GM23338 (cell line): Measurements from ENCODE around the gene PPAN. TPM values are rescaled to one million over a fixed set of nuclear protein-coding genes. Genes with fewer than 3 reads are reported as not detected.

ENCODE experiments used
- ATAC-seq: fragments of 200-7000 bp; cut with Tn5 transposase; 3 replicates; pipeline ENCODE4 v1.9.1; 2020
- DNase-seq: peaks from one replicate; pipeline ENCODE4 v3.0.0-alpha.2; 2015; ENCODE audit warnings: low spot score
- H2AFZ ChIP-seq: fragments of 200-600 bp; sonication (generic); 2 replicates; pipeline ENCODE4 v1.8.0; 2016; ENCODE audit warnings: antibody characterized with exemption, mild to moderate bottlenecking, moderate library complexity
- H3F3A ChIP-seq: fragments of 200-600 bp; sonication (generic); replicated peaks from 2 replicates; pipeline ENCODE4 v1.8.0; 2017; ENCODE audit warnings: antibody characterized with exemption, mixed run types, low read depth
- H3K27ac ChIP-seq: fragments of 200-600 bp; sonication (generic); 2 replicates; pipeline ENCODE4 v1.6.1; 2016; ENCODE audit warnings: low read depth
- H3K27me3 ChIP-seq: fragments of 200-600 bp; sonication (generic); 2 replicates; pipeline ENCODE4 v1.8.0; 2016; ENCODE audit warnings: mild to moderate bottlenecking, mixed run types, moderate library complexity; ENCODE audit not compliant: insufficient read depth
- H3K36me3 ChIP-seq: fragments of 200-600 bp; sonication (generic); 2 replicates; pipeline ENCODE4 v1.8.0; 2016; ENCODE audit warnings: mild to moderate bottlenecking; ENCODE audit not compliant: insufficient read depth
- H3K4me1 ChIP-seq: fragments of 200-600 bp; sonication (generic); 2 replicates; pipeline ENCODE4 v1.8.0; 2016; ENCODE audit warnings: mild to moderate bottlenecking, moderate library complexity; ENCODE audit not compliant: insufficient read depth
- H3K4me2 ChIP-seq: fragments of 200-600 bp; sonication (generic); 2 replicates; pipeline ENCODE4 v1.7.1; 2017; ENCODE audit warnings: mixed run types
- H3K4me3 ChIP-seq: fragments of 200-600 bp; sonication (generic); 2 replicates; pipeline ENCODE4 v1.6.1; 2016; ENCODE audit warnings: mixed run types
- H3K79me2 ChIP-seq: fragments of 200-600 bp; sonication (generic); replicated peaks from 2 replicates; pipeline ENCODE4 v1.8.0; 2017; ENCODE audit warnings: mild to moderate bottlenecking; ENCODE audit not compliant: insufficient read depth
- H3K9me2 ChIP-seq: fragments of 200-600 bp; sonication (generic); 2 replicates; pipeline ENCODE4 v1.8.0; 2017; ENCODE audit not compliant: insufficient read depth
- H4K20me1 ChIP-seq: fragments of 200-600 bp; sonication (generic); replicated peaks from 2 replicates; pipeline ENCODE4 v1.8.0; 2017; ENCODE audit warnings: mild to moderate bottlenecking; ENCODE audit not compliant: insufficient read depth
- H3K27ac Mint-ChIP-seq: 2 replicates; pipeline ENCODE4 v1.8.0; 2020; ENCODE audit warnings: inconsistent platforms, mild to moderate bottlenecking, moderate library complexity, mixed read lengths
- H3K27me3 Mint-ChIP-seq: 3 replicates; pipeline ENCODE4 v1.8.0; 2022; ENCODE audit warnings: low read depth, mild to moderate bottlenecking, moderate library complexity, mixed read lengths, inconsistent platforms; ENCODE audit not compliant: insufficient read depth, poor library complexity
- H3K36me3 Mint-ChIP-seq: 3 replicates; pipeline ENCODE4 v1.8.0; 2021; ENCODE audit warnings: low read depth, mild to moderate bottlenecking, inconsistent platforms, moderate library complexity, mixed read lengths
- H3K4me1 Mint-ChIP-seq: 3 replicates; pipeline ENCODE4 v1.8.0; 2020; ENCODE audit warnings: mild to moderate bottlenecking, inconsistent platforms, mixed read lengths
- H3K4me3 Mint-ChIP-seq: 3 replicates; pipeline ENCODE4 v1.8.0; 2021; ENCODE audit warnings: moderate library complexity, mild to moderate bottlenecking, inconsistent platforms, mixed read lengths
- H3K9me3 Mint-ChIP-seq: 3 replicates; pipeline ENCODE4 v1.8.0; 2020; ENCODE audit warnings: moderate library complexity, mild to moderate bottlenecking, inconsistent platforms, mixed read lengths
- CREB1 ChIP-seq: fragments of 250-450 bp; sonication (Bioruptor Pico); IDR thresholded peaks from 2 replicates; pipeline ENCODE4 v1.5.0; 2020; ENCODE audit warnings: low read depth, mild to moderate bottlenecking, moderate library complexity
- CTCF ChIP-seq, 2 experiments: fragments of 200-600 bp in 1 of 2; sonication (generic) in 1 of 2; conservative IDR thresholded peaks; 2 replicates each; pipeline versions ENCODE4 v1.5.1 to v1.6.1; 2016 to 2017; ENCODE audit warnings: antibody characterized with exemption in 2 of 2, low read depth in 2 of 2, mild to moderate bottlenecking in 2 of 2, moderate library complexity in 1 of 2
- ETS1 ChIP-seq: IDR thresholded peaks from 2 replicates; pipeline ENCODE4 v1.6.1; 2016; ENCODE audit warnings: antibody characterized with exemption
- JUNB ChIP-seq: IDR thresholded peaks from one replicate; pipeline ENCODE4 v1.6.1; 2016; ENCODE audit warnings: antibody characterized with exemption; ENCODE audit not compliant: unreplicated experiment
- NANOG ChIP-seq: IDR thresholded peaks from 2 replicates; pipeline ENCODE4 v1.6.1; 2016; ENCODE audit warnings: antibody characterized with exemption, borderline replicate concordance
- POLR2AphosphoS5 ChIP-seq: IDR thresholded peaks from 2 replicates; pipeline ENCODE4 v1.6.1; 2016; ENCODE audit warnings: antibody characterized with exemption, low read depth
- REST ChIP-seq: IDR thresholded peaks from one replicate; pipeline ENCODE4 v1.6.1; 2018; ENCODE audit warnings: antibody characterized with exemption; ENCODE audit not compliant: unreplicated experiment
- STAT1 ChIP-seq: IDR thresholded peaks from one replicate; pipeline ENCODE4 v1.6.1; 2016; ENCODE audit warnings: antibody characterized with exemption; ENCODE audit not compliant: unreplicated experiment
- polyA plus RNA-seq: library from polyadenylated mRNA; unstranded; fragments of >200 nt; fragmentation: Nextera tagmentation; extraction: Ambion mirVana; gene quantifications from 2 replicates; pipeline ENCODE4 v1.2.1, GENCODE V29; 2016
- total RNA-seq: library from RNA; depleted of rRNA; stranded (reverse); fragments of >200 nt; shearing (Covaris generic); gene quantifications from 2 replicates; pipeline ENCODE4 v1.2.3, GENCODE V29; 2014

PPAN gene
- total and polyA plus RNA-seq, 2 experiments from 2014 or later, result 71.8 to 81.9 TPM

GRCh38 chr19:10095948-10096614 is 10.1 kb upstream of the PPAN start:
- Mint-ChIP-seq H3K9me3 (no peaks in the 10 kb centered on the region; the same call in 2 of the 3 replicates), H3K4me1 (peaks cover 2% of the 10 kb centered on the region; the same call in 2 of the 3 replicates), H3K27me3 (peaks cover 31% of the 10 kb centered on the region), H3K27ac (no peak overlapping the region), H3K4me3 (peak overlapping the region; percentile 47; the same call in 2 of the 3 replicates), H3K36me3 (peaks cover 11% of the 10 kb centered on the region)
- no peaks in the 10 kb centered on the region for H3K79me2 ChIP-seq
- no peaks in the 10 kb centered on the region; the same call in 1 of the 2 replicates for H3K4me1 ChIP-seq
- peak overlapping the region; percentile 86 for H3K4me2 ChIP-seq
- peak; percentile 87 for DNase-seq
- peak overlapping the region; percentile 91 for H2AFZ ChIP-seq
- no peaks in the 10 kb centered on the region for H3K36me3 ChIP-seq
- H3K4me3 ChIP-seq, result peak overlapping the region; percentile 55
- peaks cover 29% of the 10 kb centered on the region for H3K27me3 ChIP-seq
- no peak for TF ChIP-seq CTCF (conservative IDR thresholded peaks at IDR 0.05; ENCODE audit: low read depth in 2 of 2)
- TF ChIP-seq CREB1 (CRISPR knock-in tag), result peak; percentile 54
- no peak for TF ChIP-seq STAT1
- no peak for TF ChIP-seq REST
- TF ChIP-seq POLR2AphosphoS5, result peak; percentile 87
- peaks cover 5% of the 10 kb centered on the region for H3F3A ChIP-seq
- no peaks in the 10 kb centered on the region for H3K9me2 ChIP-seq
- H4K20me1 ChIP-seq, result no peaks in the 10 kb centered on the region
- ATAC-seq, result peak; percentile 80
- H3K27ac ChIP-seq, result no peak overlapping the region

- Histone ChIP-seq H3K27me3 (peaks cover 29% of the 10 kb centered on the region), H3K27ac (no peak overlapping the region), H3K9me2 (no peaks in the 10 kb centered on the region), H3F3A (peaks cover 5% of the 10 kb centered on the region), H3K4me1 (no peaks in the 10 kb centered on the region; the same call in 1 of the 2 replicates), H4K20me1 (no peaks in the 10 kb centered on the region), H3K36me3 (no peaks in the 10 kb centered on the region), H2AFZ (peak overlapping the region; percentile 91), H3K79me2 (no peaks in the 10 kb centered on the region), H3K4me2 (peak overlapping the region; percentile 86), H3K4me3 (peak overlapping the region; percentile 55)
- Mint-ChIP-seq H3K9me3 (no peaks in the 10 kb centered on the region; the same call in 2 of the 3 replicates), H3K36me3 (peaks cover 10% of the 10 kb centered on the region), H3K4me3 (peak overlapping the region; percentile 47; the same call in 2 of the 3 replicates), H3K27me3 (peaks cover 31% of the 10 kb centered on the region), H3K27ac (no peak overlapping the region), H3K4me1 (peaks cover 2% of the 10 kb centered on the region; the same call in 2 of the 3 replicates)
- DNase-seq (no peak), ATAC-seq (peak; percentile 11)
- TF ChIP-seq ETS1 (no peak), NANOG (no peak), JUNB (no peak), STAT1 (no peak), CREB1 (CRISPR knock-in tag) (no peak), REST (no peak)
Observed at GRCh38 chr19:10096615-10096963, 9.6 kb upstream of the PPAN start.
